Thyroid gland (tissue), 4 donors: ENCODE measurements around the gene FAM124A. TPM values are rescaled to one million over a fixed set of nuclear protein-coding genes. Genes with fewer than 3 reads are reported as not detected.

Experiments
- DNase-seq, 2 donors: peaks; one replicate each; pipeline ENCODE4 v3.0.0-alpha.2; 2019
- H3K27ac ChIP-seq, 3 donors: fragments of 200-600 bp; sonication (generic); 1 replicate in 2 of 3; 2 replicates in 1 of 3; pipeline ENCODE4 v1.5.1; 2016 to 2019; ENCODE audit warnings: mild to moderate bottlenecking in 1 of 3, moderate library complexity in 1 of 3
- H3K27me3 ChIP-seq: fragments of 200-600 bp; sonication (generic); one replicate; pipeline ENCODE4 v1.5.1; 2019
- H3K36me3 ChIP-seq, 2 donors: fragments of 200-600 bp; sonication (generic); one replicate each; pipeline ENCODE4 v1.5.1; 2016 to 2019
- H3K4me1 ChIP-seq, 2 donors: fragments of 200-600 bp; sonication (generic); one replicate each; pipeline ENCODE4 v1.5.1; 2017 to 2019
- H3K4me3 ChIP-seq, 3 donors: fragments of 200-600 bp; sonication (generic); replicated peaks in 1 of 3; 1 replicate in 2 of 3; 2 replicates in 1 of 3; pipeline ENCODE4 v1.5.1; 2016; ENCODE audit warnings: mild to moderate bottlenecking in 1 of 3
- H3K9me3 ChIP-seq: fragments of 200-600 bp; sonication (generic); one replicate; pipeline ENCODE4 v1.5.1; 2017
- POLR2A ChIP-seq, 2 donors: fragments of 450-650 bp; IDR thresholded peaks; one replicate each; pipeline ENCODE4 v1.6.1; 2017; ENCODE audit warnings: antibody characterized with exemption in 2 of 2, mild to moderate bottlenecking in 2 of 2, moderate library complexity in 1 of 2
- WGBS, 2 donors: methylation state at CpG; one replicate each; pipeline ENCODE4 v1.1.5; 2017; 5-methylcytosine and 5-hydroxymethylcytosine counted together
- intact Hi-C: fragments of 100-400 bp; cut with DNase I; formaldehyde crosslinking; loops from one replicate; pipeline ENCODE4 v1.15.1; 2023
- total RNA-seq, 4 donors: library from RNA; depleted of rRNA; stranded (reverse); fragments of >200 nt; gene quantifications; one replicate each; pipeline ENCODE4 v1.2.3, GENCODE V29; 2016
- TF ChIP-seq, protein P1 (sequence below), 6 experiments: fragments of 200-600 bp in 3 of 6; fragments of 450-650 bp in 3 of 6; sonication (generic) in 3 of 6; IDR thresholded peaks; one replicate each; pipeline ENCODE4 v1.5.1; 2016 to 2019; ENCODE audit warnings: antibody characterized with exemption in 6 of 6, mild to moderate bottlenecking in 2 of 6, inconsistent platforms in 1 of 6, moderate library complexity in 1 of 6

The FAM124A gene
- total RNA-seq, 4 donors from 2014 or later, result 9.1 to 11.4 (median 9.4) TPM

GRCh38 chr13:51252954-51253532 is 30.8 kb downstream of the FAM124A start:
- WGBS, 2 donors, result 48 to 53% methylated on average over 4 of the region's 4 CpGs
- peaks cover 18 to 21% of the 10 kb centered on the region in 2 donors for H3K4me1 ChIP-seq
- no peaks in the 10 kb centered on the region for H3K9me3 ChIP-seq
- peak overlapping the region; percentile 37 to 52 (median 47) for H3K27ac ChIP-seq
- no peak overlapping the region for H3K4me3 ChIP-seq
- TF ChIP-seq, protein P1, sequence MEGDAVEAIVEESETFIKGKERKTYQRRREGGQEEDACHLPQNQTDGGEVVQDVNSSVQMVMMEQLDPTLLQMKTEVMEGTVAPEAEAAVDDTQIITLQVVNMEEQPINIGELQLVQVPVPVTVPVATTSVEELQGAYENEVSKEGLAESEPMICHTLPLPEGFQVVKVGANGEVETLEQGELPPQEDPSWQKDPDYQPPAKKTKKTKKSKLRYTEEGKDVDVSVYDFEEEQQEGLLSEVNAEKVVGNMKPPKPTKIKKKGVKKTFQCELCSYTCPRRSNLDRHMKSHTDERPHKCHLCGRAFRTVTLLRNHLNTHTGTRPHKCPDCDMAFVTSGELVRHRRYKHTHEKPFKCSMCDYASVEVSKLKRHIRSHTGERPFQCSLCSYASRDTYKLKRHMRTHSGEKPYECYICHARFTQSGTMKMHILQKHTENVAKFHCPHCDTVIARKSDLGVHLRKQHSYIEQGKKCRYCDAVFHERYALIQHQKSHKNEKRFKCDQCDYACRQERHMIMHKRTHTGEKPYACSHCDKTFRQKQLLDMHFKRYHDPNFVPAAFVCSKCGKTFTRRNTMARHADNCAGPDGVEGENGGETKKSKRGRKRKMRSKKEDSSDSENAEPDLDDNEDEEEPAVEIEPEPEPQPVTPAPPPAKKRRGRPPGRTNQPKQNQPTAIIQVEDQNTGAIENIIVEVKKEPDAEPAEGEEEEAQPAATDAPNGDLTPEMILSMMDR (IDR thresholded peaks at IDR 0.05), result no peak
- no peak for TF ChIP-seq POLR2A (IDR thresholded peaks at IDR 0.05)
- H3K27me3 ChIP-seq, result no peaks in the 10 kb centered on the region
- intact Hi-C loops, result no loop called here
- no peak for DNase-seq
- peaks cover 0 to 2% of the 10 kb centered on the region in 2 donors for H3K36me3 ChIP-seq

DNA sequence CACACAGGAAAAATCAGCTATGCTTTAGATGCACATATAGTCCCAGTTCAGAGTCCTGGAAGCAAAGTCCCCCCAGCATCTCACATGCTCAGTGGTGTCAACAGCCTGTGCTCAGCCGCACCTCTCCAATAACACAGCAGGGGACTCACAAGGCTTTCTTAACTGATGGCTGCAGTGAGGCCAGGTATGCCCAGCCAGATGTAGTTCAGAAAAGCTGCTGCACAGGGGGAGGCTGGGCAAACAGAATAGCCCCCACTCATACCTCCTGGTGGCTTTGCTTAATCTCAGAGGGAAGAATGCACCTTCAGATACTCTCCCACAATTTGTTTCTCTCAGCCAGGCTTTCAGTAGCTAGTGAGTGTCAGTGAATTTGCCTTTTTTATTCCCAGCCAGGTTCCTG is 33.4 kb downstream of the FAM124A start:
- H3K27me3 ChIP-seq, result no peaks in the 10 kb centered on the region
- H3K4me3 ChIP-seq, result no peak overlapping the region
- intact Hi-C loops, result no loop called here
- no peak overlapping the region for H3K27ac ChIP-seq
- no peak for DNase-seq
- WGBS, 2 donors, result 88 to 100% methylated on average over 1 of the region's 1 CpG
- TF ChIP-seq POLR2A (IDR thresholded peaks at IDR 0.05), result no peak
- TF ChIP-seq, protein P1 (IDR thresholded peaks at IDR 0.05), result no peak
- H3K36me3 ChIP-seq, result peaks cover 0 to 2% of the 10 kb centered on the region in 2 donors
- H3K9me3 ChIP-seq, result no peaks in the 10 kb centered on the region
- peaks cover 18 to 19% of the 10 kb centered on the region in 2 donors for H3K4me1 ChIP-seq

DNA sequence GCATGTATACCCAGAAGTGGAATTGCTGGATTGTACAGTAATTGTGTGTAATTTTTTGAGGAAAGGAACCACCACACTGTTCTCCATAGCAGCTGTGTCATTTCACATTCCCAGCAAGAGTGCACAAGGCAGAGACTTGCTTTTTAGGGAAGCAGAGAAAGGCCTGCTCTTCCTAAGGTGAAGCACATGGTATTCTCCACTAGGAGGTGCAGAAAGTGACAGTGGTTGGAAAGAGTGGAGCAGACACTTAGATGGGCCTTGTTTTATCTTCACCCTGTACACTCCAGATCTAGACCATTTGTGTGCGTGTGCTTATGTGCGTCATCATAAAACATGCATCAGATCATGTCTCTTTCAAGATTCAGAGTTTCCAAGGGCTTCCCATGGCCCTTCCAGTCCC is 35.0 kb downstream of the FAM124A start:
- Histone ChIP-seq H3K36me3 (no peaks in the 10 kb centered on the region), H3K4me1 (peaks cover 13 to 16% of the 10 kb centered on the region in 2 donors), H3K9me3 (no peaks in the 10 kb centered on the region), H3K27me3 (no peaks in the 10 kb centered on the region), H3K27ac (no peak overlapping the region), H3K4me3 (no peak overlapping the region)
- intact Hi-C loops, result no loop called here
- DNase-seq, result no peak
- no peak for TF ChIP-seq POLR2A (IDR thresholded peaks at IDR 0.05)
- TF ChIP-seq, protein P1 (IDR thresholded peaks at IDR 0.05), result no peak
- WGBS, 2 donors, result 98 to 100% methylated on average over 2 of the region's 2 CpGs

DNA sequence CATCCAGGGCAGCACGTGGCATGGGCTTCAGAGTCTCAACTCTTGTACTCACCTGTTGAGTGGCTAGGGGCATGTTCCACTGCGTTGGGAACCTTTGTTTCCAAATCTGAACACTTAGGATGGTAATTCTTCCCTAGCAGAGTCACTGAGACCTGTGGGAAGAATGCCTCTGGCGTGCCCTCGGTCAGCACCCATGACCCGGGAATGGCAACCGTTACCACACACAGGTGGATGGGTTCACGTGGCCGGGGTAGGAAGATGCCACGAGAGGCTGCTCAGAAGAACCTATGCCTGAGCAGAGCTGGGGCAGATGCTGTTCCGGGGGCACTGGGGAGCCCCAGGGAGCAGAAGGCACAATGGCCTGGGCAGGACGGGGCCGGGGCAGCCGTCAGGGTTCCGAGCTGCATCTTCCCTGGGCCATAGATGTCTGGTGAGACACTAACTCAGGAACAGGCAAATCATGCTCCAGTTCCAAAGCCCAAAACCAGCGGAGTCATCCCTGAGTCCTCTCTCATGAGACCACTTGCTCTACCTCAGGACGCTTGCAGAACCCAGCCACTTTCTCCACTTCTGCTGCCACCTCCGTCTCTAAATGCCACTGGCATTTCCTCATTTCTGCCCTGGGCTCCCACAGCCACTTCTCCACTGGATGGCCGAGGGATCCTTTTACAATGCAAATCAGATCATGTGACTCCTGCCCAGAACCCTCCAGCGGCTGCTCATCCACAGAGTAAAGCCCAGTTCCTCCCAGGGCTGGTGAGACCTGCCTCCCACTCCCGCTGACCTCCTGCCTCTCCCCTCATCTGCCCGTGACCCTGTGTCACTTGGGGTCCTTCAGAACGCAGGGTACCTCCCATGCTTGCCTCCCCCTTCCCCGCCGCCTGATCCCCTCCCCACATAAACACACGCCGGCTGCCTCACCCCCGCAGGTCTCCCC is 36.7 kb downstream of the FAM124A start:
- H3K4me1 ChIP-seq, result peaks cover 4 to 5% of the 10 kb centered on the region in 2 donors
- peak; percentile 76 to 80 for DNase-seq
- no peak overlapping the region for H3K27ac ChIP-seq
- no peaks in the 10 kb centered on the region for H3K9me3 ChIP-seq
- intact Hi-C loops, result no loop called here
- no peaks in the 10 kb centered on the region for H3K27me3 ChIP-seq
- WGBS, 2 donors, result 71 to 79% methylated on average over 23 to 27 of the region's 27 CpGs
- H3K36me3 ChIP-seq, result no peaks in the 10 kb centered on the region
- no peak for TF ChIP-seq POLR2A (IDR thresholded peaks at IDR 0.05)
- TF ChIP-seq, protein P1 (IDR thresholded peaks at IDR 0.05), result no peak
- no peak overlapping the region for H3K4me3 ChIP-seq

GRCh38 chr13:51260154-51260553 is 38.0 kb downstream of the FAM124A start:
- peaks cover 3 to 5% of the 10 kb centered on the region in 2 donors for H3K4me1 ChIP-seq
- H3K27me3 ChIP-seq, result no peaks in the 10 kb centered on the region
- WGBS, 2 donors, result 85 to 96% methylated on average over 4 of the region's 4 CpGs
- no peak overlapping the region for H3K4me3 ChIP-seq
- no peak overlapping the region for H3K27ac ChIP-seq
- H3K9me3 ChIP-seq, result no peaks in the 10 kb centered on the region
- TF ChIP-seq, protein P1 (IDR thresholded peaks at IDR 0.05), result no peak
- TF ChIP-seq POLR2A (IDR thresholded peaks at IDR 0.05), result no peak
- DNase-seq, result no peak
- H3K36me3 ChIP-seq, result peaks cover 0 to under 1% of the 10 kb centered on the region in 2 donors
- intact Hi-C loops, result no loop called here
